Measurements from ENCODE around the gene MBOAT7. TPM values are rescaled to one million over a fixed set of nuclear protein-coding genes. Genes with fewer than 3 reads are reported as not detected.

Gene MBOAT7
- total and polyA plus RNA-seq, 2 of the 8 experiments (the other 6 are each of a cell fraction or from before 2014, with no cell fraction given): 85.5 to 90.9 TPM

GRCh38 chr19:54123682-54124081, 65.7 kb downstream of the MBOAT7 start:
- Histone ChIP-seq H3K56ac (replicated peaks; ENCODE audit: insufficient read length, low read depth, low read length) (no peak overlapping the region), H2BK12ac (ENCODE audit: low read depth, low read length) (no peak overlapping the region), H3K4me1 (replicated peaks in 1 of 4; ENCODE audit: control insufficient read depth in 3 of 4, insufficient read depth in 4 of 4, low read length in 3 of 4) (no peaks in the 10 kb centered on the region), H2AFZ (ENCODE audit: low read length) (no peak overlapping the region), H2BK5ac (ENCODE audit: low read depth, low read length) (no peak overlapping the region), H3K27me3 (replicated peaks in 1 of 4; ENCODE audit: control insufficient read depth in 3 of 4, extremely low read depth in 1 of 4, insufficient read depth in 3 of 4, low read length in 3 of 4) (no peaks in the 10 kb centered on the region), H4K5ac (ENCODE audit: insufficient read length, low read depth, low read length) (no peak overlapping the region), H3K4ac (replicated peaks; ENCODE audit: insufficient read length, low read depth, low read length) (no peak overlapping the region), H4K8ac (ENCODE audit: extremely low read depth, insufficient read depth, low read length) (no peak overlapping the region; the same call in 1 of the 2 replicates), H3K23me2 (ENCODE audit: low read depth, low read length) (no peaks in the 10 kb centered on the region), H3K4me2 (ENCODE audit: insufficient read depth in 1 of 2, low read depth in 2 of 2, low read length in 2 of 2) (no peak overlapping the region), H3K4me3 (ENCODE audit: extremely low read depth in 1 of 4, insufficient read depth in 2 of 4, low read depth in 3 of 4, low read length in 4 of 4) (no peak overlapping the region), H3K79me2 (ENCODE audit: control insufficient read depth in 1 of 2, insufficient read depth in 2 of 2, low read length in 2 of 2) (no peaks in the 10 kb centered on the region), H3K27ac (ENCODE audit: low read depth, low read length) (no peak overlapping the region), H2AK5ac (ENCODE audit: low read depth, low read length) (no peak overlapping the region), H3K9ac (replicated peaks in 1 of 4; ENCODE audit: extremely low read depth in 1 of 4, low read depth in 3 of 4, low read length in 3 of 4) (no peak overlapping the region), H4K20me1 (replicated peaks in 1 of 2; ENCODE audit: control insufficient read depth in 1 of 2, insufficient read depth in 2 of 2, low read length in 2 of 2) (peaks cover 0 to 7% of the 10 kb centered on the region in 2 experiments), H3K23ac (ENCODE audit: insufficient read length) (no peak overlapping the region), H2BK15ac (ENCODE audit: low read length) (no peak overlapping the region), H4K91ac (replicated peaks; ENCODE audit: insufficient read length, low read length) (no peak overlapping the region), H3K36me3 (ENCODE audit: control insufficient read depth in 2 of 4, insufficient read depth in 4 of 4, low read length in 3 of 4) (peaks cover 18 to 68% (median 48%) of the 10 kb centered on the region in 4 experiments), H3K18ac (ENCODE audit: extremely low read depth, low read length) (no peak overlapping the region), H2BK20ac (ENCODE audit: low read length) (no peak overlapping the region), H3K79me1 (ENCODE audit: low read depth, low read length) (peaks cover 3% of the 10 kb centered on the region; the same call in 1 of the 2 replicates), H3K14ac (ENCODE audit: insufficient read length) (no peak overlapping the region), H3K9me3 (ENCODE audit: insufficient read depth in 2 of 2, low read depth in 1 of 2, low read length in 1 of 2) (no peaks in the 10 kb centered on the region), H2BK120ac (replicated peaks; ENCODE audit: low read depth, low read length) (no peak overlapping the region)
- TF ChIP-seq CTBP2 (IDR thresholded peaks at IDR 0.05; ENCODE audit: borderline replicate concordance, insufficient read depth, insufficient read length, low read length): no peak
- no peak for TF ChIP-seq CBX8 (IDR thresholded peaks at IDR 0.05; ENCODE audit: borderline replicate concordance, low read depth, low read length)
- no peak for TF ChIP-seq KDM1A (IDR thresholded peaks at IDR 0.05; ENCODE audit: borderline replicate concordance, low read length)
- TF ChIP-seq RAD21 (IDR thresholded peaks at IDR 0.05 in 1 of 2, conservative IDR thresholded peaks at IDR 0.05 in 1 of 2; ENCODE audit: low read depth in 2 of 2, low read length in 2 of 2): no peak
- no peak for TF ChIP-seq POLR2A (IDR thresholded peaks at IDR 0.05; ENCODE audit: control extremely low read depth in 1 of 2, low read depth in 2 of 2, low read length in 2 of 2)
- DNase-seq (ENCODE audit: low read depth in 1 of 2, low spot score in 2 of 2) (no peak), FAIRE-seq (no peak)
- 97% methylated on average over 8 of the region's 17 CpGs; no CpG with 5 or more reads in 1 of the 2 experiments for WGBS, 2 experiments (ENCODE audit: extremely low coverage in 1 of 2, insufficient coverage in 1 of 2, insufficient read length in 1 of 2, insufficient replicate concordance in 2 of 2, low coverage in 1 of 2, low lambda C conversion rate in 2 of 2, missing lambda C conversion rate in 1 of 2)
- ChIA-PET POLR2A (ENCODE audit: partially characterized antibody) (interaction anchor here (0.6 to 5.0 kb wide), 12 partner anchors 9 to 188 kb away, joined by 3 to 40 read pairs (median 4); partner anchors contain the start of genes CNOT3, LENG1, PRPF31 and TFPT), CTCF (ENCODE audit: partially characterized antibody) (no interaction called here)
